Body of pancreas (tissue), 4 donors: ENCODE data around the gene AP1M1.

Source experiments
- CTCF ChIP-seq, 7 experiments: fragments of 450-650 bp in 4 of 7; fragments of 200-600 bp in 3 of 7; sonication (generic) in 3 of 7; IDR thresholded peaks; one replicate each; pipeline ENCODE4 v1.5.1; 2016 to 2019; ENCODE audit warnings: antibody characterized with exemption in 7 of 7
- POLR2A ChIP-seq, 3 donors: fragments of 450-650 bp; IDR thresholded peaks; one replicate each; pipeline ENCODE4 v1.6.1; 2016; ENCODE audit warnings: antibody characterized with exemption in 3 of 3, mild to moderate bottlenecking in 2 of 3

DNA sequence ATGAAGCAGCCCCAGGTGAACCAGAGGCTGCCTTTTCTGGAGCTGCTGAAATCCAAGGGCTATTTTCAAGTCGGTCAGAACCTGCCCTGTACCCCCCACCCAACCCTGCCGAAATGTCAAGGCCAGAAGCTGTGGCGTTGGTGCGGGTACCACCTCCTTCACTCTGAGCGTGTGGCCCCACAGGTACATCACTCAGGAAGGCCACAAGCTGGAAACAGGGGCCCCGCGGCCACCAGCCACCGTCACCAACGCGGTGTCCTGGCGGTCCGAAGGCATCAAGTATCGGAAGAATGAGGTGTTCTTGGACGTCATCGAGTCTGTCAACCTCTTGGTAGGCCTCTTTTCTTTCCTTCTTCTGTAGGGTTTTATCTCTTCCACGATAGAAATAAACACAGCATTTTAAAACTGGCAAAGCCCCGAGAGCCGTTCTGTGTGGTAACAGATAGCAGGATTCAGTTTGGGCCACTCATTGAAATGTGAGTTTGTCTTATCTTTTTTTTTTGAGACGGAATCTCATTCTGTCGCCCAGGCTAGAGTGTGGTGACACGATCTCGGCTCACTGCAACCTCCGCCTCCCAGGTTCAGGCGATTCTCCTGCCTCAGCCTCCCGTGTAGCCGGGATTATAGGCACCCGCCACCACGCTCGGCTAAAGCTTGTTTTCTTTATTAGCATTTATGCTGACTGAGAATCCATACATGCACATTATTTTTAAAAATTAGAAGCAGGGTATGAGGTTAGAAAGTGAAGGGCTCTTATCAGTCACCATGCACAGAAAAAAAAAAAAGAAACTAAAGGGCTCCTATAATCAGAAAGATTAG is 11.3 kb downstream of the AP1M1 start:
- no peak for TF ChIP-seq CTCF (IDR thresholded peaks at IDR 0.05)
- TF ChIP-seq POLR2A (IDR thresholded peaks at IDR 0.05) = no peak
